Common myeloid progenitor, CD34-positive (primary cell): ENCODE measurements around the gene BRF1.

Experiments used
- CTCF ChIA-PET: fragments of 350-600 bp; sonication (Branson Sonifier 250); formaldehyde crosslinking; loops from one replicate; lab custom pipeline; 2021; ENCODE audit warnings: antibody characterized with exemption; lab: Charles Lee
- POLR2A ChIA-PET: fragments of 350-600 bp; sonication (Branson Sonifier 250); formaldehyde crosslinking; loops from one replicate; lab custom pipeline; 2021; ENCODE audit warnings: antibody characterized with exemption; lab: Charles Lee
- DNase-seq, 3 donors: peaks; one replicate each; pipeline versions ENCODE4 v3.0.0 to v3.0.0-alpha.2; 2013
- H3K27ac ChIP-seq, 2 experiments: 1 replicate in 1 of 2; 2 replicates in 1 of 2; pipeline ENCODE4 v1.7.0; 2013; ENCODE audit warnings: inconsistent platforms in 2 of 2, low read length in 2 of 2, mild to moderate bottlenecking in 2 of 2, low read depth in 1 of 2, moderate library complexity in 1 of 2; ENCODE audit not compliant: severe bottlenecking in 2 of 2, insufficient read depth in 1 of 2, poor library complexity in 1 of 2
- H3K27me3 ChIP-seq, 5 experiments: replicated peaks in 2 of 5; 1 replicate in 3 of 5; 2 replicates in 2 of 5; pipeline versions ENCODE4 v1.6.1 to v1.7.0; 2013; ENCODE audit warnings: low read length in 4 of 5, mild to moderate bottlenecking in 2 of 5, moderate library complexity in 2 of 5, inconsistent platforms in 1 of 5; ENCODE audit not compliant: insufficient read depth in 5 of 5, control insufficient read depth in 4 of 5
- H3K36me3 ChIP-seq, 4 experiments: 1 replicate in 2 of 4; 2 replicates in 2 of 4; pipeline versions ENCODE4 v1.6.1 to v1.7.0; 2013; ENCODE audit warnings: low read length in 3 of 4, control low read depth in 1 of 4, mild to moderate bottlenecking in 1 of 4; ENCODE audit not compliant: control insufficient read depth in 4 of 4, insufficient read depth in 4 of 4
- H3K4me1 ChIP-seq, 4 experiments: 1 replicate in 3 of 4; 2 replicates in 1 of 4; pipeline versions ENCODE4 v1.6.1 to v1.7.1; 2013; ENCODE audit warnings: low read length in 3 of 4, mild to moderate bottlenecking in 3 of 4, control low read depth in 1 of 4, inconsistent platforms in 1 of 4, moderate library complexity in 1 of 4; ENCODE audit not compliant: control insufficient read depth in 4 of 4, insufficient read depth in 4 of 4; ENCODE audit errors: control extremely low read depth in 1 of 4
- H3K4me3 ChIP-seq, 7 experiments: 1 replicate in 4 of 7; 2 replicates in 3 of 7; pipeline versions ENCODE4 v1.5.1 to v1.7.0; 2013; ENCODE audit warnings: mild to moderate bottlenecking in 7 of 7, low read length in 6 of 7, moderate library complexity in 6 of 7, inconsistent platforms in 2 of 7, low read depth in 2 of 7, control low read depth in 1 of 7; ENCODE audit not compliant: insufficient read depth in 4 of 7, control insufficient read depth in 1 of 7; ENCODE audit errors: extremely low read depth in 1 of 7
- H3K9me3 ChIP-seq, 5 experiments: 1 replicate in 4 of 5; 2 replicates in 1 of 5; pipeline versions ENCODE4 v1.6.1 to v1.7.1; 2013; ENCODE audit warnings: low read length in 4 of 5, mild to moderate bottlenecking in 2 of 5, inconsistent platforms in 1 of 5, low read depth in 1 of 5, moderate library complexity in 1 of 5; ENCODE audit not compliant: control insufficient read depth in 4 of 5, insufficient read depth in 2 of 5; ENCODE audit errors: control extremely low read depth in 1 of 5
- WGBS: methylation state at CpG from one replicate; pipeline ENCODE4 v1.1.5; 2013; ENCODE audit not compliant: insufficient coverage; 5-methylcytosine and 5-hydroxymethylcytosine counted together

Gene BRF1

GRCh38 chr14:105167303-105168092 lies 133.3 kb downstream of the BRF1 start:
- Histone ChIP-seq H3K27ac (no peak overlapping the region), H3K4me3 (peak overlapping the region in 5 of 7 experiments; percentile 17 to 57 (median 33)), H3K27me3 (peaks cover 0 to 52% (median 24%) of the 10 kb centered on the region in 5 experiments), H3K4me1 (peaks cover 0 to 37% (median 31%) of the 10 kb centered on the region in 4 experiments), H3K36me3 (no peaks in the 10 kb centered on the region), H3K9me3 (no peaks in the 10 kb centered on the region)
- ChIA-PET POLR2A (interaction anchor here (1.7 kb wide), 1 partner anchor 13 kb away, joined by 3 read pairs; no protein-coding TSS in a partner anchor), CTCF (interaction anchor here (1.6 to 18.8 kb wide), 2 partner anchors 33 to 76 kb away, joined by 4 to 248 read pairs; no protein-coding TSS in a partner anchor)
- DNase-seq, result peak in 2 of 3 donors; percentile 33 to 48
- WGBS, result 5% methylated on average over 96 of the region's 116 CpGs

GRCh38 chr14:105166571-105167302 lies 134.1 kb downstream of the BRF1 start:
- no peaks in the 10 kb centered on the region for H3K9me3 ChIP-seq
- no peaks in the 10 kb centered on the region for H3K36me3 ChIP-seq
- H3K27ac ChIP-seq, result no peak overlapping the region
- POLR2A ChIA-PET, result interaction anchor here (1.7 kb wide), 1 partner anchor 14 kb away, joined by 3 read pairs; no protein-coding TSS in a partner anchor
- CTCF ChIA-PET, result interaction anchor here (1.6 to 2.8 kb wide), 2 partner anchors 75 to 77 kb away, joined by 4 to 21 read pairs; no protein-coding TSS in a partner anchor
- 65% methylated on average over 19 of the region's 22 CpGs for WGBS
- H3K27me3 ChIP-seq, result peaks cover 0 to 48% (median 22%) of the 10 kb centered on the region in 5 experiments
- no peak overlapping the region for H3K4me3 ChIP-seq
- DNase-seq, result no peak
- H3K4me1 ChIP-seq, result peaks cover 0 to 37% (median 31%) of the 10 kb centered on the region in 4 experiments

- Histone ChIP-seq H3K27me3 (peaks cover 0 to 42% (median 20%) of the 10 kb centered on the region in 5 experiments), H3K9me3 (no peaks in the 10 kb centered on the region), H3K4me1 (peaks cover 0 to 29% (median 23%) of the 10 kb centered on the region in 4 experiments), H3K27ac (no peak overlapping the region), H3K36me3 (no peaks in the 10 kb centered on the region), H3K4me3 (no peak overlapping the region)
- ChIA-PET CTCF (interaction anchor here (1.2 to 2.8 kb wide), 4 partner anchors 13 to 76 kb away, joined by 3 to 21 read pairs (median 6); no protein-coding TSS in a partner anchor), POLR2A (no interaction called here)
- no peak for DNase-seq
- 89% methylated on average over 30 of the region's 32 CpGs for WGBS
These were observed 134.9 kb downstream of the BRF1 start for GRCh38 chr14:105165761-105166485.

GRCh38 chr14:105165134-105165704 lies 135.6 kb downstream of the BRF1 start:
- no peak overlapping the region for H3K4me3 ChIP-seq
- no peaks in the 10 kb centered on the region for H3K9me3 ChIP-seq
- DNase-seq, result no peak
- peaks cover 0 to 29% (median 22%) of the 10 kb centered on the region in 4 experiments for H3K4me1 ChIP-seq
- POLR2A ChIA-PET, result no interaction called here
- H3K27ac ChIP-seq, result no peak overlapping the region
- CTCF ChIA-PET, result interaction anchor here (0.9 to 2.8 kb wide), 9 partner anchors 11 to 75 kb away, joined by 3 to 21 read pairs (median 4); no protein-coding TSS in a partner anchor
- 87% methylated on average over 5 of the region's 10 CpGs for WGBS
- H3K36me3 ChIP-seq, result no peaks in the 10 kb centered on the region
- peaks cover 0 to 35% (median 18%) of the 10 kb centered on the region in 5 experiments for H3K27me3 ChIP-seq

- Histone ChIP-seq H3K27ac (no peak overlapping the region), H3K4me1 (peaks cover 0 to 20% (median 14%) of the 10 kb centered on the region in 4 experiments), H3K27me3 (peaks cover 0 to 20% (median 11%) of the 10 kb centered on the region in 5 experiments), H3K9me3 (no peaks in the 10 kb centered on the region), H3K4me3 (no peak overlapping the region), H3K36me3 (no peaks in the 10 kb centered on the region)
- ChIA-PET POLR2A (no interaction called here), CTCF (interaction anchor here (0.6 to 1.3 kb wide), 3 partner anchors 9 to 69 kb away, joined by 3 to 4 read pairs (median 3); no protein-coding TSS in a partner anchor)
- WGBS, result 90% methylated on average over 11 of the region's 18 CpGs
- DNase-seq, result peak in 1 of 3 donors; percentile 6
These were observed 137.6 kb downstream of the BRF1 start for GRCh38 chr14:105163040-105163742.

GRCh38 chr14:105162669-105162979 lies 138.2 kb downstream of the BRF1 start:
- no peaks in the 10 kb centered on the region for H3K36me3 ChIP-seq
- no peaks in the 10 kb centered on the region for H3K9me3 ChIP-seq
- no peak overlapping the region for H3K4me3 ChIP-seq
- ChIA-PET CTCF (interaction anchor here (0.6 to 1.1 kb wide), 2 partner anchors 27 to 68 kb away, joined by 3 read pairs; no protein-coding TSS in a partner anchor), POLR2A (no interaction called here)
- 94% methylated on average over 2 of the region's 2 CpGs for WGBS
- peaks cover 0 to 17% (median 10%) of the 10 kb centered on the region in 5 experiments for H3K27me3 ChIP-seq
- no peak for DNase-seq
- peaks cover 0 to 17% (median 11%) of the 10 kb centered on the region in 4 experiments for H3K4me1 ChIP-seq
- no peak overlapping the region for H3K27ac ChIP-seq
